GF-D8 (cell line): ENCODE measurements around the gene SECISBP2.

Experiments
- DNase-seq: peaks from one replicate; lab custom pipeline; 2025; lab: John Stamatoyannopoulos, UW

Gene SECISBP2

DNA sequence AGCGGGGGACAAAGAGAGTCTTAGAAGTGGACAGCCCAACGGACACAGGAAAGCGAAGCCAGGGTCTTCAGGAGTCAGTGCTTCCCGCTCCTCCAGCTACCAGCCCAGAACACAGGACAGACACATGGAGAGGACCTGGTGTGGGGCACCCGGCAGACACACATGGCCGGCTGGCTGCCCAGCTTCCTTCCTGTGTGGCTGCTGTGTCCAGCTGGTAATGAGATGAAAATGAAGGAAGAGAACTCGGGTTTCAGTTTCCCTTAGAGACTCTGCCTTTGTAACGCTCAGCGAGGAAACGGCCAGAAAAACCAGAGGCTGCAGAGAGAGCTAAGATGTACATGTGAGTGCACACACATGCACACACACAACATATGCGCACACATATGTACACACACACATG, 87.5 kb downstream of the SECISBP2 start:
- peak; percentile 7 for DNase-seq

DNA sequence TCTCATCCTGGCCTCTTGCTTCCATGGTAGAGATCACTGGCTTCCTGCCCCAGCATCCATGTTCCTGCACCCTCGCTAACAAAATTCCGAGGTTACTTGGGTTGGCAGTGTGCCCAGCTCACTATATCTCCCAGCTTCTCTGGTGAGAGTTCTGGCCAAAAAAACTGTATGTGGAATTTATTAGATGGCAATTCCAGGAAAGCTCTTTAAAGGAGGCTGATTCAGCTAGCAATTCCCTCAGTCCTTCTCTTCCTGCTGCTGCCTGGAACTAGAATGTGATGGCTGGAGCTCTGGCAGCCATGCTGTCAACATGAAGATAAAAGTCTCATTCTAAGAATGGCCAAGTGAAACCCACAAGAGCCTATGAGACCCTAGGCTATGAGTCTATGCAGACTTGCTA, 88.8 kb downstream of the SECISBP2 start:
- no peak for DNase-seq

DNA sequence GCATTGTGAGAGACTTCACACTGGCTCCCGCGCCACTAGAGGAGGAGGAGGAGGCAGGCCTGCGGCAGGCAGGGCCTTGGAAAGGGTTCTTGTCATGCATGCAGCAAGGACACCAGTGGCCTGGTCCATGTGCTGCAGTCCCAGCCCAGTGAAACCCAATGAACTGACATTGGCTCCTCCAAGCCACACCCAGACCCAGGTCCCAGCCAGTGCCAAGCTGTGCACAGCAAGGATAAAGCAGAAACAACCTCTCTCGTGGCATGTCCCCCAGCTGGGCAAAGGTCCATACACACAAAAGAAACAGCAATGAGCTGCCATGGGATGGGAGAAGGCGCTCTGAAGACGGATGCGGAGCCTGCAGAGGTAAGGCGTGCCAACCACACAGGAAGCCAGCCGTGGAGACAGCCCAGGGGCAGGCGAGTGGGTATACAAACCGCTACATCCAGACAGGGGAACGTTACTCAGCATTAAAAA, 90.4 kb downstream of the SECISBP2 start:
- DNase-seq, result peak; percentile 70
